DLD1 (cell line): ENCODE measurements around the gene POGLUT2.
"Not testable (repeated sequence)": the region's sequence is repeated elsewhere in the genome, so short reads cannot be mapped to it uniquely, and the experiment has no call there.

Source experiments
- in situ Hi-C: cut with HindIII; loops from 2 replicates; pipeline ENCODE4 v1.10.0; 2017; ENCODE audit warnings: low sequenced_read_pairs

The POGLUT2 gene

DNA sequence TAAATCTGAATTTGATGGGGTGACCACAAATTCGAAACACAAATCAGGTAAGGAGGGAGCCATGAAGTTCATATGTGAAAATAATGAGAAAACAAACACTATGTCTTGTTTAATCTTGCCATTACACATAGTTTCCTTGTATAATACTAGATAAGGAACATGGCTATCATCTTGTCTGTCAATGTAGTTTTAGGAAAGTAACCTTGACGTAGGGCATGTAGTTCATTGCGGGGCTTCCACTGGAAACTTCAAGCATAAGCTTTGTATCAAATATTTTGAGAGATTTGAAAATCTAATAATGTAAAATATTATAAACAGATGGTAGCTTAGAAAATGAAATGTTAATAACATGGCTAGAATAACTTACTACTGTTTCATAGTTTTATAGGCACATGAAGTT, 8.9 kb upstream of the POGLUT2 start:
- in situ Hi-C loops, result no loop called here

DNA sequence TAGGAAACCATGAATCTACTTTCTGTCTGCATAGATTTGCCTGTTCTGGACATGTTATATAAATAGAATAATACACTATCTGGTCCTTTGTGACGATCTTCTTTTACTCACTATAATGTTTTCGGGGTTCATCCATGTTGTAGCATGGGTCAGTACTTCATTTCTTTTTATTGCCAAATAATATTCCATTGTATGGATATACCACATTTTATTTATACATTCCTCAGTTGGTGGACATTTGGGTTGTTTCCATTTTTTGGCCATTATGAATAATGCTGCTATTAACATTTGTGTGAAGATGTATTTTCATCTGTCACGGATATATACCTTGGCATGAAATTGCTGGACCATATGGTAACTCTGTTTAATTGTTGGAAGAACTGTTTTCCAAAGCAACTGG, 6.9 kb upstream of the POGLUT2 start:
- in situ Hi-C loops, result no loop called here

DNA sequence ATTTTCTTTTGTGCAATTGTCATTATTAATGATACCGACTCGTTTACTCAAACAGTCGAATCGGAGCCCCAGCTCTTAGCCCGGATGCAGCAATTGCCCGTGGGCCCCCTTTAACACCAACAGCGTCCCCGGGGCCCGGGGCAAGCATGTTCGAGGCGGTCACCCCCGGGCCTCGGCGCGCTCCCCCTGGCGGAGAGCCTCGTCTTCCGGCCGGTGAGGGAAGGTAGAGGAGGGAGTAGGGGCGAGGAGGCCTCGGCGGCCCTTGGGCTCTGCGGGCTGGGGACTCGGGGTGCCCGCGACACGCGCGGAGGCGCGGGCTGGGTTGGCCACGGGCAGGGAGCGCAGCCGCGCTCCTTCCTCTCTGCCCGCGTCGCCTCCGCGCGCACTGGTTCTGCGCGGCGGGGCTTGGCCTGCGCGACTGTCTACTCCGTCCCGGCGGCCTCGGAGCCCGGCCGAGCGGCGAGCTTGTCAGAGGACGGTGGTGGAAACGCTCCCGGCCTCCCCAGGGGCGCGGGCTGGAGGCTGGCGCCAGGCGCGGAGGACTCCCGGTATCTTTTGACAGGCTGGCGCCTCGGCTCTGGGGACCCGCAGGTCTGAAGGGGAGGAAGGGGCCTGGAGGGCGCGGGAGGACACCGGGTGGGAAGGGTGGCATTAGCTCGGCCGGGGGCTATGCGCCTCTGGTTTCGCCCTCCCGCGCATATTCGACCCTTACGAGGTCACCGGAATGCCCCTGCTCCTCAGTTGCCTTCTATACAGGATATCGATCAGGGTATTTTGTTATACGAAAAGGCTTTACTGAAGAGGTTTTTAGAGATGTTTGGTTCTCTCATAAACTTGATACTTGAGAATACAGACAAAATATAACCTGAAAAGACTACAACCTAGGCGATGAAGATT, 1.6 kb upstream of the POGLUT2 start:
- in situ Hi-C loops, result no loop called here

DNA sequence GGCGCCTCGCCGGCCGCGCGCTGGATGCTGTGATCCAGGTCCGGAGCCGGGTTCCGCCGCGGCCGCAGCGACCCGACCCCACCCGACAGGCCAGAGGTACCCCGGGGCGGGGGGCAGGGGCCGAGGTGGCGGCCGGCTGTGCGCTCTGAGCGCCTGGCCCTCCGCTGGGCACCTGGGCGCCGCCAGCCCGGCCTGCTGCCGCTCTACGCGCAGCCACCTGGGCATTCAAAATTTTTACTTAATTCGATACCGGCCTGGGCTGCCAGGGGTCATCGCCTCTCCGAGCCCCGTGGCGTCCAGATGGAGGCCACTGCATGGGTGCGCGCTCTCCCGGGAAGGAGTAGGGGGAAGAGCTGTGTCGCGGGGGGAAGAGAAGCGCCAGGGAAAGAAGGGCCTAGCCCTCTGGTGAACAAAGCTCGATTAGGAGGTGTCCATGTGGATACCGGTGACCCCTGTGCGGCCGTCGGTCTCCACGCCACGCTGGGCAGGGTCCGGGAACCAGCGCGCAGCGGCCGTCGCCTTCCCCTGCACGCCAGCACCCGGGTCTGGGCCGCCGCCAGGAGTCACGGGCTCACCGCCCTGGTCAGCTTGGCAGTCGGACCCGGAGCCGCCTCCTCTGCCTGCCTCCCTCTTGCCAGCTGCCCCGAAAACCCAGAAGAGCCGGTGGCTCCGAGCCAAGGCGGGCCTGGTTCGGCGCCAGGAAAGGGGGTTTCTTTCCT, 809 bp upstream of the POGLUT2 start:
- in situ Hi-C loops, result no loop called here

DNA sequence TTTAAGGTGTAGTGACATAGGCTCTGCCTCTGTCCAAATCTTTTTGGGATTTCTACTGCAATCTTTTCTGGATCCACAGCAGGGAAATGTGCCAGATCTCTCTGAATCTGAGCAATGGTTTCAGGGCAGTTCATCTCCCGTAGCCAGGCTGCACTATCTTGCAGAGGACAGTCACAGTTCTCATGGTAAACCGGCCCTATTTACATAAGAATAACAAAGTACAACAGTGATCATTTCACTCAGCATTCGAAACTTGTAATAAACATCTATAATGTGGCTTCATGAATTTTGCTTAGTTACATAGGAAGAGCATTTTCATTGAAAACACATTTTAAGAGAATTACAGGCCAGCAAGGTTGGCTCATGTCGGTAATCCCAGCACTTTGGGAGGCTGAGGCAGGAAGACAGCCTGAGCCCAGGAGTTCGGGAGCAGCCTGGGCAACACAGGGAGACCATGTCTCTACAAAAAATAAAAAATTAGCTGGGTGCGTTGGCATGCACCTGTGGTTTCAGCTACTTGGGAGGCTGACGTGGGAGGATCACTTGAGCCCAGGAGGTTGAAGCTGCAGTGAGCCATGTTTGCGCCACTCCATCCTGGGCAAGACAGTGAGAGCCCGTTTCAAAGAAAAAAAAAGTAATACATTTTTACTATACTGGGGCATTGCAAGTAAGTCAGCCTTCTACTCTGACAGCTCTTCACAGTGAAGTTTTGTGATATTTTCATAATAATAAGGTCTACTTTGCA, 5.0 kb downstream of the POGLUT2 start:
- in situ Hi-C loops, result no loop called here

DNA sequence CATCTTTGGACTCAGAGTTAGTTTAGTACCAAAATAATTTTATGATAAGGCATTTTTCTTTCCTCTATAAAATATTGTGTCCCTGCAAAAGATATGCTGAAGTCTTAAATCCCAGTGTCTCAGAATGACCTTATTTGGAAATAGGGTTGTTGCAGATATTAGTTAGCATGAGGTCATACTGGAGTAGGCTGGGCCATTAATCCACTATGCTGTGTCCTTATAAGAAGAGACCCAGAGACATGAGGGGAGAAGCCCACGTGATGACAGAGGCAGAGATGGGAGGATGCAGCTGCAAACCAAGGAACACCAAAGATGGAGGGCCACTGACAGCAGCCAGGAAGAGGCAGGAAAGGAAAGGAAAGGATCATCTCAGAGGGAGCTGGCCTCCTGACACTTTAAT, 6.4 kb downstream of the POGLUT2 start:
- in situ Hi-C loops, result no loop called here

DNA sequence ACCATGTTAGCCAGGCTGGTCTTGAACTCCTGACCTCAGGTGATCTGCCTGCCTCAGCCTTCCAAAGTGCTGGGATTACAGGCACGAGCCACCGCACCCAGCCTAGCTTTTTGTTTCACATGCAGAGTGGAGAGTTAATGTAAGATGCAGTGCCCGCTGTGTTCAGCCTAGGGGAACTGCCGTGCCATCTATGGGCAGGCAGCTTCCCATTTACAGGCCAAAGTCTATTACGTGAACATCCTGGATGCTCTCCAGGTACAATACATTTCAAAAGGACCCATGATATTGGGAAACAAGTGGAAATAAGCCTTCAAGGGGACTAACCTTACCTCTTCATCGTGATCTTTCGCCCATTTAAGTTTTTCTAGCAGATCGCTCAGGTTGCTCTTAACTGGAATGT, 10.1 kb downstream of the POGLUT2 start:
- in situ Hi-C loops, result no loop called here

DNA sequence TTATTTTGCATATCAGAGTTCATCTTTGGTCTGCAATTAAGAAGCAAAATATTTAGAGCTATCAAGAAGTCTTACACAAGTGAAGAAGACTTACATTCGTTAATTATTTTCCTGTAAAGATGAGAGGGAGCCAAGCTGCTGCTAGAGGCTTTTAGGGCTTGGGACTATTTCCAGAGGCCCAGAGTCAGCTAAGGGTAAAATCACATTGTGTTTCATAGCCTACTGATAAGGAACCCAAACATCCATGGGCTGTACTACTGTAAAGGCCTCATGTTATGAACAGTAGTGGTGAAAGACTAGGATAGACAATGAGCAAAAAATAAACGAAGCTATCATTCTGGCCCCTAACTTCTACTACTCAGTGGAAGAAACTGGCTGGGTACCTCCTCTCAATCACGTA, 14.3 kb downstream of the POGLUT2 start:
- in situ Hi-C loops, result no loop called here

DNA sequence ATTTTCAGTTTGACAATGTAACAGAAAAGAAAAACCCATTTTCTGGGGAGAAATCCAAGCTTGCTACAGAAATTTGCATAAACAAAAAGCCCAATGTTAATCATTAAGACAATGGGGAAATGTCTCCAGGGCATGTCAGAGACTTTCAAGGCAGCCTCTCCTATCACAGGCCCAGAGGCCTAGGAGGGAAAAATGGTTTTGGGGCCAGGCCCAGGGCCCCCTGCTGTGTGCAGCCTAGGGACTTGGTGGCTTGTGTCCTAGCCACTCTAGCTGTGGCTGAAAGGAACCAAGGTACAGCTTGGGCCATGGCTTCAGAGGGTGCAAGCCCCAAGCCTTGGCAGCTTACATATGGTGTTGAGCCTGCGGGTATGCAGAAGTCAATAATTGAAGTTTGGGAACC, 17.2 kb downstream of the POGLUT2 start:
- in situ Hi-C loops, result no loop called here

DNA sequence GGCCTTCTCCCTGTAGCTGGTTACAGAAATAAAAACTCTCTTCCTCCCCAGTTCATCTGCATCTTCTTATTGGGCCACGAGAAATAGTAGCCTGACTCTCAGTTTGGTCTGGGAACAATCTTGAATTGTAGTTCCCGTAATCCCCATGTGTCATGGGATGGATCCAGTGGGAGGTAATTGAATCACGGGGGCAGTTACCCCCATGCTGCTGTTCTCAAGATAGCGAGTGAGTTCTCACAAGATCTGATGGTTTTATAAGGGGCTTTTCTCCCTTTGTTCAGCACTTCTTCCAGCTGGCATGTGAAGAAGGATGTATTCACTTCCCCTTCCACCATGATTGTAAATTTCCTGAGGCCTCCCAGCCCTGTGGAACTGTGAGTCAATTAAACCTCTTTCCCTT, 18.1 kb downstream of the POGLUT2 start:
- in situ Hi-C loops, result not testable (repeated sequence)

DNA sequence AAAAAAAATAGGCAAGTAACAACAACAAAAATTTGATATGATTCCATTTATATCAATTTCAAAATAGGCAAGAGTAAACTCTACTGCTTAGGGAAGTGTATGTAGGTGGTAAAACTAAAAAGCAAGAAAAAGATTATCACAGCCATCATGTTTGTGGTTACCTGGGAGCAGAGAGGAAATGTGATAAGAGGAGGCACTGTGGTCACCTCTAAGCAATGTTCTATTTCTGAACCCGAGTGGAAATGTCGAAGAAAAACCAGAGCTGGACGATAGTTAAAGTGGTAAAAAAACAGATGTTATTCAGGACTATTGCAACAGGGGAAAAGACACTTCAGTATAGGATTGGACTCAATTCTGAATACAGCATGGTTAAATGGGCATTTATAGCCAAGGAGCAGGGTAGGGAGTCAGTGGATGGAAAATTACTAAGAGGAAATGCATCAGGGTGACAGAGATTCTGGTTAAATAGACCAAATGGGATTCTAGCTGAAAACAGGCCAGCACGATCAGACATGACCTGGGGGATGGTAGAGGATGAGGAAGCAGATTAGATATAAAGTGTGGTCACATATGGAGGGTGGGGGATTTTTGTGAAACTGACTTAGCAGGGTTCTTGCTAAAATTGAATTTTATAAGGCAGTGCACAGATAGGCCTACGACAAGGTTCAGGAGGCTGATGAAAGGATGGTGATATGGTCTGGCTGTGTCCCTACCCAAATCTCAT, 19.2 kb downstream of the POGLUT2 start:
- in situ Hi-C loops, result no loop called here

DNA sequence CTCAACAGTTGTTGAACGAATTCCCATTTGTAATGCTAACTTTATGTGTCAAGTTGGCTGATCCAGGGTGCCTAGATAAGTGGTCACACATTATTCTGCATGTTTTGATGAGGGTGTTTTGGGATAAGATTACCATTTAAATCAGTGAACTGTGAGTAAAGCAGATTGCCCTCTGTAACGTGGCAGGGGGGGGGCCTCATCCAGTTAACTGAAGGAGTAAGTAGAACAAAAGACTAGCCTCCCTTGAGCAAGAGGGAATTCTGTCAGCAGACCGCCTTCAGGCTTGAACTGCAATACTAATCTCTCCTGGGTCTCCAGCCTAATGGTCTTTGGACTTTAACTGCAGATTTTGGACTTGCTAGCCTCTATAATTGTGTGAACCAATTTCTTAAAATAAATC, 21.0 kb downstream of the POGLUT2 start:
- in situ Hi-C loops, result no loop called here

DNA sequence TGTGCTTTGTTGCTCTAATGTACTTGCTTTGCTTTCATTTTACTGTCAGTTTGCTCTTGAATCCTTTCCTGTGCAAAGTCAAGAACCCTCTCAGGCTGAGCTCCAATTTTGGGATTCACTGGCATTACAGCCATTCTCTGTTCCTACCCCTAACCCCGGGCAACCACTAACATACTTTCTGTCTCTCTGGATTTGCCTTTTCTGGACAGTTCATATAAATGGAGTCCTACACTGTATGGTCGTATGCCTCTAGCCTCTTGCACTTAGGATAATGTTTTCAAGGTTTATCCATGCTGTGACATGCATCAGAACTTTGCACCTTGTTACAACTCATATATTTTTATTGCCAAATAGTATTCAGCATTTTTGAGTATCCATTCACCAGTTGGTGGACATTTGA, 22.5 kb downstream of the POGLUT2 start:
- in situ Hi-C loops, result no loop called here

DNA sequence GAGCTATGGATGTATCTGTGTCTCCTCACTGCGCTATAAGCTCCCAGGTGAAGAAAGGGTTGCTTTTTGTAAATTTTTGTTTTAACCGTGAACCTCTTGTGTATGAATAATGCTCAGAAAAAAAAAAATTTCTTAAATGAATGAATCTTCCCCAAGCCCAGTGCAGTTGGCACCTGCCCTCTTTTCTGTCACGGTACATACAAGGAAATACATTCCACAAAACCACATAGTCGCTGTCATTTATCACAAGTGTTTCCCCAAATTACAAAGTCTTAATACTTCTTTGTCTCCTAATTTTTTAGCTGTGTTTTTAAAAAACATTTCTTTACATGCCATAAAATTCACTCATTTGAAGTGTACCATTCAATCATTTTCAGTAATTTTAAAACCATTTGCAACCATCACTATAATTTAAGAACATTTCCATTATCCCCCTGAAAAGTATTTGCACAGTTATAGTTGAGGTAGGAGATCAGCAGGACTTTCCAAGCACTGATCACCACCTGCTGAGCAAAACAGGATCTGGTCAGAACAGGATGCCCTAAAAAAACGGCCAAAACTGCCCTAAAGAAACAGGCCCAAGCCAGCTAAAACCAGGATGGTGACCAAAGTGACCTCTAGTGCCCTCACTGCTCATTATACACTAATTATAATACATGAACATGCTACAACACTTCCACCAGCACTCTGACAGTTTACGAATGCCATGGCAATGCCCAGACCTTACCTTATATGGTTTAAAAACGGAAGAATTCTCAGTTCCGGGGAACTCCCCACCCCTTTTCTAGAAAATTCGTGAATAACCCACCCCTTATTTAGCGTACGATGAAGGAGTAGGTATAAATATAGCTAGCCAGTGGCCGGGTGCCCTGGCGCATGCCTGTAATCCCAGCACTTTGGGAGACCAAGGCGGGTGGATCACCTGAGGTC, 23.9 kb downstream of the POGLUT2 start:
- in situ Hi-C loops, result no loop called here

DNA sequence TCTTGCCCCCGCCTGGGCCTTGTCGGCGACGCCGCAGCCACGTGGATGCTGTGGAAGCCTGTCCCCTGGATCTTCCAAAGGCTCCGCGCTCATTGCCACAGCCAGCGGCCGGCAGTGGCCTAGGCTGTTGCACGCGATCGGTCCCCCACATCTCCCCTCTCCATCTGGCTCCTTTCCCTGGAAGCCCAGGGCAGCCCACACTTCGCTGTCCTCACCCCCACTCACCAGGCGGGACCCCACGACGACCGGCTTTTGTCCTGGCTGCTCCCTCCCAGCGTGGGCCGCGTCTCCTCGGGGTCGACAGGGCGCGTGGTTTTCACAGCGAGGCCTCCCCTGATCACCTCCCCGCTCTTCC, 24.6 kb downstream of the POGLUT2 start:
- in situ Hi-C loops, result no loop called here

DNA sequence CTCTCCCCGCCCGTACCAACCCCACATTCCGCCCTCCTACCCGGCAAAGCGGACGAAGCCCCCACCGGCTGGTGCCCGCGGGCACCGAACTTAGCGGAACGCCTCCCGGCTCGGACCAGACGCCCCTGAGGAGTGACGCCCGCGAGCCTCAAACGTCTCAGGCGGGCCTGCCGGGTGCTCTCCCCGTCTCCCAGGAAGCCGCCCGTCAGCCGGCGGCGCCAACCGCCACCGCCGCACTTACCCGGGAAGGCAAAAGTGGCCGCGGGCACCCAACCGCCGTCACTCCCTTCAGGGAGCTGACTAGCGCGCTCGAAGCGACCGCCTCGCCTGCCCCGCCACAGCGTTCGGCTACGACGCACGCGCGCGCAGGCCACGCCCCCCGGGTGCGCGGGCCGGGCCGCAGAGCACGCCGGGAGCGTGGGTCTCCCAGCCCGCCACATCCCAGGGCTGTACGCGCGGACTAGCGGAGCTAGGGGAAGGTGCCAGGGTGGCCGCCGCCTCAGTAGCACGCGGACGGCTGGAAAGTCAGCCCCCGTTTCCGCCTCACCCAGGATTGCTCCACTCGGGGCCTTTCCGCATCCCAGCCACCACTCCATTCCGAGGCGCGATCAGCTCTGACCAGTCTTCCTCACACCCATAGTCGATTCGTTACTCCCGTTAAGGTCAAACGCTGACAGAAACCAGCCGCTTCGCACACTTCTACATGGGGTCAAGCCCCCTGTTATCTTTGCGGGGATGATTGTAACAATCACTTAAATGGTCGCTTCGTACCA, 25.1 kb downstream of the POGLUT2 start, which contains the start of gene TEX30:
Gene TEX30, minus strand, starts transcription at position 346 of the 773 bp plus-strand sequence. CDS start 3,760 bp downstream, outside the sequence.
- in situ Hi-C loops, result no loop called here

DNA sequence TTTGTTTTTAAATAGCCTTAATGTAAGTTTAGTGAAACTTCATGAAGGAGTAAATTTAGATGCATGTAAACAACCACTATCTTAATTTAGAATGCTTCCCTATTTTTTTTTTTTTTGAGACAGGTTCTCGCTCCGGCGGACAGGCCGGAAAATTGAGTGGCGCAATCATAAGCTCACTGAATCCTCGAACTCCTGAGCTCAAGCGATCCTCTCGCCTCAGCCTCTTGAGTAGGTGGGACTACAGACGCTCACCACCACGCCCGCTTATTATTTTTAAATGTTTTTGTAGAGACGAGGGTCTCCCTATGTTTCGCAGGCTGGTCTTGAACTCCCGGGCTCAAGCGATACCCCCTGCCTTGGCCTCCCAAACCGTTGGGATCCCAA, 26.7 kb downstream of the POGLUT2 start:
- in situ Hi-C loops, result no loop called here

DNA sequence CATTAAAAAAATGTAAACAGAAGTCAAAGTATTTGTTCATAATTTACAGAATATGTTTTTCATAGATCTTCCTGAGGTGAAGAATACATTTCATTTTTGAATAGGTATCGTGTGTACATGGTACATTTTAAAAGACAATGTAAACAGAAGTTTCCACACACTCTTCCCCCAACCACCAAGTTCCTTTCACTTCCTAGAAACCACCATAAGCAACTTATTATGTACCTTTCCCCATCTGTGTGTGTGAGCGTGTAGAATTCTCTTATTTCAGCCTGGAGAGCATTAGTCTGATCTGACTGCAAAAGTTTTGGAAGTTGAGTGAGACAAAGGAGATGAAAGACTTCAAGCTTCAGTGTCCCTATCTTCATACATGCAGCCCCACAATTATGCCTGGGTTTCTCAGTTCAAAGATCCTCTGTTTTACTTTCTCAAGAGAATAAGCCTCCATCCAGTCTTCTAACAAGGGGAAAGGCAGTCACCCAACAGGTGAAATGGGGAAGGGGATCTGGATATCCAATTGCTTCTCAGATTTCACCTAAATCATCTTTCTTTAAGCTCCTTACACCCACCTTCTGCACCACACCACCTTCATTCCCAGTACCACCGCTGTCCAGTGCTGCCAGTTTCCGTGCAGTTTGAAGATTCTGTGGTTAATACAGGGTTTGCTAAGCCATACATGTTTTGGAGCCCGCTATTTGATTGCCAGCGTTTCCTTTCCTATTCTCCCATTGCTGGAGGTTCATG, 27.3 kb downstream of the POGLUT2 start:
- in situ Hi-C loops, result no loop called here
